SU-DHL-6 (cell line): ENCODE results near the gene GRIN2A.

Source experiments
- H2AFZ ChIP-seq: fragments of 200-600 bp; sonication (generic); 2 replicates; pipeline ENCODE4 v1.6.1; 2014; ENCODE audit warnings: low read depth, mild to moderate bottlenecking, moderate library complexity, mixed read lengths, antibody characterized with exemption, low read length; ENCODE audit not compliant: severe bottlenecking
- H3F3A ChIP-seq: fragments of 200-600 bp; shearing (Covaris generic); 2 replicates; pipeline ENCODE4 v1.6.0; 2016; ENCODE audit warnings: antibody characterized with exemption, mild to moderate bottlenecking; ENCODE audit not compliant: insufficient read depth
- H3K27ac ChIP-seq: fragments of 200-600 bp; sonication (generic); 2 replicates; pipeline ENCODE4 v1.5.1; 2016; ENCODE audit warnings: low read depth, mild to moderate bottlenecking, low read length, moderate library complexity, mixed read lengths
- H3K27me3 ChIP-seq: fragments of 200-600 bp; sonication (generic), shearing (Covaris generic); 2 replicates; pipeline ENCODE4 v1.6.0; 2014; ENCODE audit warnings: mild to moderate bottlenecking, low read length
- H3K36me3 ChIP-seq: fragments of 200-600 bp; sonication (generic); 2 replicates; pipeline ENCODE4 v1.6.1; 2014; ENCODE audit warnings: mild to moderate bottlenecking, low read length, mixed read lengths
- H3K4me2 ChIP-seq: fragments of 300-600, 200-600 bp; shearing (Covaris generic), sonication (generic); 2 replicates; pipeline ENCODE4 v1.6.0; 2014; ENCODE audit warnings: low read length, low read depth, mild to moderate bottlenecking; ENCODE audit not compliant: poor library complexity, severe bottlenecking
- H3K4me3 ChIP-seq: fragments of 200-600 bp; sonication (generic); 2 replicates; pipeline ENCODE4 v1.5.1; 2014; ENCODE audit warnings: antibody characterized with exemption, low read length, mild to moderate bottlenecking, mixed read lengths; ENCODE audit not compliant: insufficient read depth, poor library complexity, severe bottlenecking
- H3K79me2 ChIP-seq: fragments of 200-600 bp; sonication (generic); 2 replicates; pipeline ENCODE4 v1.6.1; 2014; ENCODE audit warnings: mild to moderate bottlenecking, low read length, moderate library complexity; ENCODE audit not compliant: insufficient read depth
- H3K9ac ChIP-seq: fragments of 200-600 bp; sonication (generic); 2 replicates; pipeline ENCODE4 v1.7.0; 2014; ENCODE audit warnings: mild to moderate bottlenecking, low read length
- H3K9me2 ChIP-seq: fragments of 200-600 bp; sonication (generic); replicated peaks from 2 replicates; pipeline ENCODE4 v1.6.1; 2014; ENCODE audit warnings: low read length; ENCODE audit not compliant: insufficient read depth
- H3K9me3 ChIP-seq: fragments of 200-600 bp; sonication (generic); 2 replicates; pipeline ENCODE4 v1.6.1; 2014; ENCODE audit warnings: low read length, mixed read lengths; ENCODE audit not compliant: insufficient read depth
- H4K20me1 ChIP-seq: fragments of 200-600 bp; sonication (generic); 2 replicates; pipeline ENCODE4 v1.6.1; 2014; ENCODE audit warnings: low read depth, mild to moderate bottlenecking, antibody characterized with exemption, low read length, moderate library complexity, mixed read lengths
- CTCF ChIP-seq: fragments of 200-600 bp; sonication (generic); IDR thresholded peaks from one replicate; pipeline ENCODE4 v1.5.1; 2017; ENCODE audit warnings: antibody characterized with exemption, mild to moderate bottlenecking, low read length, moderate library complexity; ENCODE audit not compliant: insufficient read depth, poor library complexity, severe bottlenecking
- EZH2phosphoT487 ChIP-seq: fragments of 200-600 bp; sonication (generic), shearing (Covaris generic); conservative IDR thresholded peaks from 2 replicates; pipeline ENCODE4 v1.6.1; 2018; ENCODE audit warnings: mild to moderate bottlenecking, antibody characterized with exemption, low read length, moderate library complexity, mixed read lengths

GRIN2A gene

DNA sequence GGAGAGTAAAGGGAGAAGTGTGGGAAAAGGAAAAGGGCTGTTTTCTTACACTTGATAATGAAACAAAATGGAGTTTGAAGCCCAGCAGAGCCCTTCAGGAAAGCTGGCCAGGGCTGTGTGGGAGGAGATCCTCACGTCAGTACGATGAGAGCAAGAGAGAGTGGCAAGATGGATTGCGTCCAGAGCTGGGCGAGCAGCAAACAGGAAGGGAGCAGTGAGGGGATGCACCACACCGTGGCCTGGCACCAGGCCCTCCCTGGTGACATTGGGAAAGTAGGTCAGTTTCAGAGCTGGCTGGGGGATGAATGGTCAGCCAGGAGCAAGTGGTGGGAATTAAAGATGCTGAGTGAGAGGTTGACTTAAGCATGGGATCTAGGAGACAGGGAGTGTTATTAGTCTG, 273.6 kb downstream of the GRIN2A start:
- Histone ChIP-seq H3K9ac (no peak overlapping the region), H3K79me2 (no peaks in the 10 kb centered on the region), H3K27me3 (no peaks in the 10 kb centered on the region), H3K36me3 (no peaks in the 10 kb centered on the region), H4K20me1 (no peaks in the 10 kb centered on the region), H3K9me3 (no peaks in the 10 kb centered on the region), H3K4me3 (no peak overlapping the region), H3K9me2 (no peaks in the 10 kb centered on the region), H3F3A (no peaks in the 10 kb centered on the region), H3K4me2 (no peak overlapping the region), H2AFZ (no peak overlapping the region), H3K27ac (no peak overlapping the region)
- TF ChIP-seq CTCF (no peak), EZH2phosphoT487 (no peak)

- Histone ChIP-seq H3K27me3 (no peaks in the 10 kb centered on the region), H3K9me2 (no peaks in the 10 kb centered on the region), H4K20me1 (no peaks in the 10 kb centered on the region), H3K79me2 (no peaks in the 10 kb centered on the region), H3K4me2 (no peak overlapping the region), H3K9ac (no peak overlapping the region), H3K9me3 (no peaks in the 10 kb centered on the region), H3K27ac (no peak overlapping the region), H3K4me3 (no peak overlapping the region), H3K36me3 (no peaks in the 10 kb centered on the region), H3F3A (no peaks in the 10 kb centered on the region), H2AFZ (no peak overlapping the region)
- TF ChIP-seq EZH2phosphoT487: no peak
- no peak for TF ChIP-seq CTCF
Measured at GRCh38 chr16:9907752-9908151, 274.5 kb downstream of the GRIN2A start.

DNA sequence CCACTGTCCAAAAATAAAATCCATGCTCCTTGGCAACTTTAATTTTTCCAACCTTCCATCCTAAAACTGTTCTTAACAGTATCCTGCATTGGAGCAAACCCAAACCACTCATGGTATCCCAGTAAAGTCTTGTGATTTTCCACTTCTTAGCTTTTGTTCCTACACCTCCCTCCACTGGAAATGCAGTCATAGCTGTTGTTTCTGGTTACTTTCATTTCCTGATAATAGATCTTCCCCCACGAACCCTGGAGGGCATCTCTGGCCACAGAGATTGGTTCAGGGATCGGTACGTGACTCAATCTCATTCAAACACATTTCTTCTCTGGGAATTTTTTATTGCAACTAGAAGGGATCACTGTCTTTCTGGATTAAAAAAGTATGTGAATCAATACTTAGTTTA, 276.0 kb downstream of the GRIN2A start:
- TF ChIP-seq EZH2phosphoT487 (no peak), CTCF (no peak)
- no peak overlapping the region for H3K9ac ChIP-seq
- no peak overlapping the region for H2AFZ ChIP-seq
- H3K4me2 ChIP-seq: no peak overlapping the region
- no peaks in the 10 kb centered on the region for H3K9me3 ChIP-seq
- H3K9me2 ChIP-seq: no peaks in the 10 kb centered on the region
- no peak overlapping the region for H3K4me3 ChIP-seq
- H3K36me3 ChIP-seq: no peaks in the 10 kb centered on the region
- H3K27ac ChIP-seq: no peak overlapping the region
- H3F3A ChIP-seq: no peaks in the 10 kb centered on the region
- no peaks in the 10 kb centered on the region for H4K20me1 ChIP-seq
- no peaks in the 10 kb centered on the region for H3K27me3 ChIP-seq
- no peaks in the 10 kb centered on the region for H3K79me2 ChIP-seq

- Histone ChIP-seq H3K36me3 (no peaks in the 10 kb centered on the region), H4K20me1 (no peaks in the 10 kb centered on the region), H2AFZ (no peak overlapping the region), H3K27ac (no peak overlapping the region), H3K9me2 (no peaks in the 10 kb centered on the region), H3F3A (no peaks in the 10 kb centered on the region), H3K79me2 (no peaks in the 10 kb centered on the region), H3K27me3 (no peaks in the 10 kb centered on the region), H3K9me3 (no peaks in the 10 kb centered on the region), H3K9ac (no peak overlapping the region), H3K4me2 (no peak overlapping the region), H3K4me3 (no peak overlapping the region)
- no peak for TF ChIP-seq EZH2phosphoT487
- TF ChIP-seq CTCF: no peak
Measured at GRCh38 chr16:9904526-9904925, 277.7 kb downstream of the GRIN2A start.
